Frontal cortex (tissue), 4 donors: ENCODE results near the gene CLRN3. TPM values are rescaled to one million over a fixed set of nuclear protein-coding genes. Genes with fewer than 3 reads are reported as not detected.

Experiments used
- DNase-seq, 2 donors: peaks; one replicate each; pipeline ENCODE4 v3.0.0; 2012; ENCODE audit warnings: low spot score in 2 of 2
- FAIRE-seq: peaks from 2 replicates; lab custom pipeline; 2012; peaks lifted over from hg19 to GRCh38; lab: Jason Lieb, UNC
- total RNA-seq: library from RNA; depleted of rRNA; stranded (reverse); fragments of >200 nt; gene quantifications from one replicate; pipeline ENCODE4 v1.2.3, GENCODE V29; 2014
- donor health status: control.
- donor health status: control.
- donor health status: control.

Gene CLRN3
- total RNA-seq, 1 donor from 2014 or later: not detected

GRCh38 chr10:127880557-127880956 lies 12.2 kb downstream of the CLRN3 start:
- FAIRE-seq (no peak), DNase-seq (no peak)

DNA sequence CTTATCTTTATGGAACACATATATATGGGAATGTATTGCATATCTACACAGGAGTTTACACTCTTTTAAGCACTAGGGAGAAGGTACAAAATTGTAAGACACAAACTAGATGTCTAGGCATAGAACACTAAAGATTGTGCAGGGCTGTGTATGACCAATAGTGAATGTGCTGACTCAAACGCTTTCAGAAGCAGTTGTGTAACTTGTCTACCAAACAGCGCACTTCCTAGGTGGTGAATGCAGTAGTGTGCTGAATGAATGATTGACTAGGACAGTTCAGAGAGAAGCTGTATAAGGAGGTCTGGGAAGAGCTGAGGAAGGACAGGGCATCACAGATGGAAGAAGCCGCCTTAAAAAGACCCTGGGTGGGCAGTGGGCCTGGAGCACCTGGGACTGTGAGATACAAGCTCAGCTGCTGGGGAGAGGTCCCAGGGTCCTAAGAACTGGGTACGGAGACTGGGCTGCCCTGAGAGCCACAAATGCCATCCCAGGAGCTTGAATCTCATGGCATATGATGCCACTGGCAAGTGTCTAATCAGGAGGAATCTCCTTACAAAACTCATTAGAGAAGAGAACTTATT lies 14.2 kb downstream of the CLRN3 start:
- DNase-seq (no peak), FAIRE-seq (no peak)

GRCh38 chr10:127877699-127878098 lies 15.0 kb downstream of the CLRN3 start:
- no peak for FAIRE-seq

DNA sequence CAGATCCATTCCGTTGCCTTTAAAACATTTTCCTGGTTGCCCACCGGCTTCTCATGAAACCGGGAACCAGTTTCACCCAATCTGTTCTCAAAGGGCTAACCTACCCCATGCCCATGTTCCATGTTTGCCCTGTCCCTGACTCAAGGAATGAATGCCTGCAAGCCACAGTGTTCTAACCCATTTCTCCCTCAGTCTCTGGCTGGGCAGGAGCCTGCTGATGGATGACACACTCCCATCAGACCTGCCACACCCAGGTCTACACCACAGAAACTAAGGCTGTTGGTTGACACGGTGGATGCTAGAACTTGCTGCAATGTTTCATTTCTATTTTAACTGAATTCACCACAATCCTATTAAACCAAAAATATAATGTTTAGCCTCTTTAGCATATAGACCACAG lies 15.6 kb downstream of the CLRN3 start:
- DNase-seq (no peak), FAIRE-seq (no peak)

More at GRCh38 chr10:127877699-127878098, 15.0 kb downstream of the CLRN3 start:
- DNase-seq: no peak

DNA sequence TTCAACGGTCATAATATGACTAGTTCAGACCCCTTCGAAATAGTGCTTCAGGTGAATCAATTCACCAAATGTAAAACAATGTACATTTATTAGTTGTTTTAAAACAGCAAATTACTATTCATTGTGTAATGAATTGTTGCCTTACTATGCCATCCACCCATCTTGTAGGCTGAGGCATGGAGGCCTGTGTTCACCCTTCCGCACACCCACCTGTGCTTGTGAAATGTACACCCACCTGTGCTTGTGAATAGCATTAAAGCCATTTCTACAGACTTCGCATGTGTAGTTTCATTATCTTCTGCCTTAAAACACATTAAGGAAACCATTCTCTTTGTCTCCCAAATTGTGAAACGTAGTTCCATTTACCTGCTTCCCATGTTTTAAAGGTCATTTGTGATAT lies 16.8 kb downstream of the CLRN3 start:
- no peak for FAIRE-seq
- DNase-seq: no peak

GRCh38 chr10:127875449-127875765 lies 17.3 kb downstream of the CLRN3 start:
- FAIRE-seq (no peak), DNase-seq (no peak)

- FAIRE-seq: no peak
- DNase-seq: no peak
Observed at GRCh38 chr10:127874671-127875448, 17.9 kb downstream of the CLRN3 start.

DNA sequence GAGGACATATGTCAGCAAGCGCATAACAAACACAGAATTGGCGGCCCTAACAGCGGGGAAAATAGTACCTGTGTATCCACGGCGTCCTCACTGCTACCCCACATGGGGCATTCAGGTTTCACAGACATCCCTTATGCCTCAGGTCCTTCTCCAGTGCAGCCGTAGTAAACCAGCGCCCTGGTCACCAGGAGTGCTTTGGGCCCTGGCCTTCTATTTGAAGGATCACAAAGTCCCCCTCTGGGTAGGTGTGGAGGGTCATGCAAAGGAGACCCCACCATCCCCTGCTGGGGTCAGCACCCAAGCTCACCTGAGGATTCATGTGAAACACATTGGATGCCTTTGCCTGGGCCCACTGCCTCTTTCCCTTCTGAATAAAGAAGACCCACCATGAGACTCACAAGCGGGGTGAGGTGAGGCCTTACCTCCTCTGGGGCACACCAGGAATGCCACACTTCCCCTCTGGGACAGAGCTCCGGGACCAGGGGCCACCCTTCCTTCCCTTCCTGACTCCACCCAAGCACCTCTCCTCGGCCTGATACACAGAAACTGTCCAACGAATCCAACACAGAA lies 18.8 kb downstream of the CLRN3 start:
- DNase-seq (no peak), FAIRE-seq (no peak)

DNA sequence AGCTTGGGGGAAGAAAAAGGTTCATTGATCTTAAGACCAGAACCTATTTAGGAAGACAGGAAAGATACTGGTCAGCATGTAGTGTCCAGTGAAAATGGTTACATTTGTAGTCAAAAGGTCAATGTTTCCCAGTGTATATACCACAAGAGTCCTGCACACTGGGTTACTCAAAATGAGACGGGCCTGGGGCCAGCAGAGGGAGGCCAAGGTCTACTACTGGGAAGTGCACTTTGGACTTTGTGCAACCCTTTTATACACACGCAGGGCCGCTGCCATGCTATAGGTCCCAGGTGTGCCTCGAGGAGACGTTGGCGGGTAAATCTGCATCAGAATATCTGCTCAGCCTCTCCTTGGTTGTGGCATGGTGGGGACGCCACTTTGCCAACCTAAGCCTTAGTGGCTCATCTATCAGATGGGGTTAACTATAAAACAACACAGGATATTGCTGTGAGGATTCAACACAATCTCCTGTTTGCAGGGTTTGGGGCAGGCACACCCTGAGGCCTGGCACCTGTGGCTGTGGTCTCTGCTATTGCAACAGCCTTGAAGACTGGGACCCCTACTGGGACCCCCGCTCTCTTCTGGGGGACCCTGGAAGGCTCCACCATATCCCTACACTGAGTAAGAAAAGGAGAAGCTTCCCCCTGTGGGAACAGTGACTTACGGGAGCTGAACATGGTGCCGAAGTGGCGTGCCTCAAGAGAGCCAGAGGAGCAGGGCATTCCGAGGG lies 19.7 kb downstream of the CLRN3 start:
- FAIRE-seq: no peak
- no peak for DNase-seq

DNA sequence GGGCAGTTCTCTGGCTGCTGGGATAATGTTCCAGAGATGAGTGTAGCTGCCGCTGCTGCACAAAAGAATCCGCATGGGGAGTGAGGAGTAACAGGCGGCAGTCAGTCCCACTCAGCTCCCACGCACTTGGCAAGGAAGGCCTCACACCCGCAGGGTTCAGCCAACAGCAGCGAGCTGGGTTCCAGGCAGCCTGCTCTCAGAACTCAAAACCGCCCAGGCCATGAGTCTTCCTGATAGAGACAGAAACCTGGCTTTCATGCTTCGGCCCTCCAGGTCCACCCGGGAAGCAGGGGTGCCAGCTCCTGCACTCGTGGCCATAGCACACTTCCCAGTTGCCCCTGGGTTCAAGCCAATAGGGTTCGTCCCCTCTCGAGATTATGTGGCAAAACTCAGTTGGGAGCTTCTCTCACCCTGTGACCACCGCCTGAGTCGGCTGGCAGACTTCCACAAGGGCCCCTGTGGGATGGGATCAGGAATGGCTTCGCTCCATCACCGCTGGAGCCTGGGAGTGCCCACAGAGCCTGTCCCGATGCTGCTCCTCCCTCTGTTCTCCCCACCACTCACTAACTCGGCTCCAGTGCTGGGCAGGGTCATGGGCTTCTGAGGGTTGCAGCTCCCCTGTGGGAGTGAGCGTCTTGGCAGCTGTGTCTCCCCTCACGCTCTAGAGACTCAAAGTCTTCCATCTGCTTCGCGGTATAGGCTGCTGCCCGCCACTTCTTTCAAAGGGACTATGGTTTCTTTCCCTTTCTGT lies 20.6 kb downstream of the CLRN3 start:
- FAIRE-seq: no peak
- no peak for DNase-seq

DNA sequence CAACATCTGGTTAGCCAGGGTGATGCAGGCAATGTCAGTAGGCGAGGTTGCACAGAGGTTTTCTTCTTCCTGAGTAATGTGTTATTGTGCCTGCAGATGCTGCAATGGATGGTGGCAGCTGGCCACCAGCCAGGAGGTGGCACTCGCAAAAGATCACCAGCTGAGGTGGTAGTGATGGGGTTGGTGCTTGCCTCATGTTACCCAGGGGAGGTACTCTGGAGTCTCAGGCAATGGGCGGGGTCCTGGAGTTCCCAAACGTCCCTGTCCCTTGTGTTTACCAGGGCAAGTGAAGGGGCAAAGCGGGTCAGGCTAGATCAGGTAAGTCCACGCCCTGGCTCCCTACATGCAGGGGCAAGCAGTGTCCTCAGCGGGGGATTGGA lies 21.1 kb downstream of the CLRN3 start:
- DNase-seq (no peak), FAIRE-seq (no peak)

GRCh38 chr10:127869329-127869728 lies 23.4 kb downstream of the CLRN3 start:
- FAIRE-seq: no peak

DNA sequence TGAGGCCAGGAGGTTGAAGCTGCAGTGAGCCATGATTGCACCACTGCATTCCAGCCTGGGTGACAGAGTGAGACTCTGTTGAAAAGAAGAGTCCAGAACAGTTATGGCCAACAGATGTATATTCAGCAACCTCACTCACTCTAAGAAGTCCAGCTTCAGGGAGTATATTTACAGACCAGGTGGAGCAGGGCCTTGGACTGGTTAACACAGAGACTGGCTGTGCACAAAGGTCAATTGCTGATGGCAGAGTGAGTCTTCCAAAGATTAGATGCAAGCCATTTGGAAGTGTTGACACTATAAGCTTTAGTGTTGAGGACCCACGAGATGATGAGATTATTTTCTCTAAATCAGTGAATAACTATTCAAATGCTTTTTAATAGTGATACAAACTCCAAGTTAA lies 24.9 kb downstream of the CLRN3 start:
- FAIRE-seq: no peak
- no peak for DNase-seq

More at GRCh38 chr10:127869329-127869728, 23.4 kb downstream of the CLRN3 start:
- no peak for DNase-seq

- DNase-seq: no peak
- no peak for FAIRE-seq
Observed at GRCh38 chr10:127866276-127867013, 26.3 kb downstream of the CLRN3 start.

- FAIRE-seq (no peak), DNase-seq (no peak)
Observed at GRCh38 chr10:127863231-127863825, 29.4 kb downstream of the CLRN3 start.

GRCh38 chr10:127860592-127860991 lies 32.1 kb downstream of the CLRN3 start:
- DNase-seq (no peak), FAIRE-seq (no peak)

- DNase-seq: no peak
- no peak for FAIRE-seq
Observed at GRCh38 chr10:127855976-127856375, 36.8 kb downstream of the CLRN3 start.

- FAIRE-seq (no peak), DNase-seq (no peak)
Observed at GRCh38 chr10:127855591-127855881, 37.2 kb downstream of the CLRN3 start.
